ENCODE data around the gene ITPRIPL1. TPM values are rescaled to one million over a fixed set of nuclear protein-coding genes. Genes with fewer than 3 reads are reported as not detected.

ITPRIPL1 gene
- polyA plus RNA-seq, 1 experiment, result 0.52 TPM

DNA sequence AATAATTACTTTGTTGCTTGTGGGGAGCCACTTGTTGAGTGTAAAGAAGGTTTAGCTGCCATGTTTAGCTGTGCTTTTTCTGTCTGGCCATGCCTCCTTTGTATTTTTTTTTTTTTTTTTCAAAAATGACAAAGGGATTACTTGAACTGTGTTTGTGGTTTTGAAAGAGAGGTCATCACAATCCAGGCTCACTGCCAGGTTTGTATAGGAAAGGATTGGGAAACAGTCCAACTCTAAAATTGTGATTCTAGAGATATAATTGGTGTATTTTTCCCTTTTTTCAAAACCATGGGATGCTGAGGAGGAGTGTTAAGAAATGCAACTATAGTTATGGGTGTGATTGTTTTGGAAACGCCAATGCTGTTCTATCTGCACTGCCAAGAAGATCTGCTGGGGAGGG lies 4.3 kb downstream of the ITPRIPL1 start:
- no peaks in the 10 kb centered on the region for H3K27me3 ChIP-seq (ENCODE audit: control insufficient read depth, insufficient read depth, low read length)
- CTCF ChIA-PET, result no interaction called here
- no peak overlapping the region for H3K4me3 ChIP-seq (ENCODE audit: low read depth, low read length)
- DNase-seq (ENCODE audit: low read depth), result no peak
- TF ChIP-seq, protein P1, sequence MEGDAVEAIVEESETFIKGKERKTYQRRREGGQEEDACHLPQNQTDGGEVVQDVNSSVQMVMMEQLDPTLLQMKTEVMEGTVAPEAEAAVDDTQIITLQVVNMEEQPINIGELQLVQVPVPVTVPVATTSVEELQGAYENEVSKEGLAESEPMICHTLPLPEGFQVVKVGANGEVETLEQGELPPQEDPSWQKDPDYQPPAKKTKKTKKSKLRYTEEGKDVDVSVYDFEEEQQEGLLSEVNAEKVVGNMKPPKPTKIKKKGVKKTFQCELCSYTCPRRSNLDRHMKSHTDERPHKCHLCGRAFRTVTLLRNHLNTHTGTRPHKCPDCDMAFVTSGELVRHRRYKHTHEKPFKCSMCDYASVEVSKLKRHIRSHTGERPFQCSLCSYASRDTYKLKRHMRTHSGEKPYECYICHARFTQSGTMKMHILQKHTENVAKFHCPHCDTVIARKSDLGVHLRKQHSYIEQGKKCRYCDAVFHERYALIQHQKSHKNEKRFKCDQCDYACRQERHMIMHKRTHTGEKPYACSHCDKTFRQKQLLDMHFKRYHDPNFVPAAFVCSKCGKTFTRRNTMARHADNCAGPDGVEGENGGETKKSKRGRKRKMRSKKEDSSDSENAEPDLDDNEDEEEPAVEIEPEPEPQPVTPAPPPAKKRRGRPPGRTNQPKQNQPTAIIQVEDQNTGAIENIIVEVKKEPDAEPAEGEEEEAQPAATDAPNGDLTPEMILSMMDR (IDR thresholded peaks at IDR 0.05; ENCODE audit: insufficient read depth, low read depth, low read length), result no peak
- POLR2A ChIA-PET, result no interaction called here
- no peaks in the 10 kb centered on the region for H3K36me3 ChIP-seq (ENCODE audit: control insufficient read depth, insufficient read depth, low read length)

- H3K36me3 ChIP-seq (ENCODE audit: control insufficient read depth, insufficient read depth, low read length), result no peaks in the 10 kb centered on the region
- TF ChIP-seq, protein P1 (IDR thresholded peaks at IDR 0.05; ENCODE audit: insufficient read depth, low read depth, low read length), result no peak
- H3K27me3 ChIP-seq (ENCODE audit: control insufficient read depth, insufficient read depth, low read length), result no peaks in the 10 kb centered on the region
- H3K4me3 ChIP-seq (ENCODE audit: low read depth, low read length), result no peak overlapping the region
- no peak for DNase-seq (ENCODE audit: low read depth)
- CTCF ChIA-PET, result no interaction called here
- POLR2A ChIA-PET, result interaction anchor here (0.6 kb wide), 1 partner anchor 571 kb away, joined by 12 read pairs; no protein-coding TSS in a partner anchor
Observed at GRCh38 chr2:96329874-96330273, 4.8 kb downstream of the ITPRIPL1 start.

GRCh38 chr2:96330407-96330806 lies 5.3 kb downstream of the ITPRIPL1 start:
- Histone ChIP-seq H3K4me3 (ENCODE audit: low read depth, low read length) (no peak overlapping the region), H3K36me3 (ENCODE audit: control insufficient read depth, insufficient read depth, low read length) (no peaks in the 10 kb centered on the region), H3K27me3 (ENCODE audit: control insufficient read depth, insufficient read depth, low read length) (no peaks in the 10 kb centered on the region)
- ChIA-PET POLR2A (interaction anchor here (0.6 kb wide), 1 partner anchor 570 kb away, joined by 12 read pairs; no protein-coding TSS in a partner anchor), CTCF (no interaction called here)
- TF ChIP-seq, protein P1 (IDR thresholded peaks at IDR 0.05; ENCODE audit: insufficient read depth, low read depth, low read length), result no peak
- no peak for DNase-seq (ENCODE audit: low read depth)

DNA sequence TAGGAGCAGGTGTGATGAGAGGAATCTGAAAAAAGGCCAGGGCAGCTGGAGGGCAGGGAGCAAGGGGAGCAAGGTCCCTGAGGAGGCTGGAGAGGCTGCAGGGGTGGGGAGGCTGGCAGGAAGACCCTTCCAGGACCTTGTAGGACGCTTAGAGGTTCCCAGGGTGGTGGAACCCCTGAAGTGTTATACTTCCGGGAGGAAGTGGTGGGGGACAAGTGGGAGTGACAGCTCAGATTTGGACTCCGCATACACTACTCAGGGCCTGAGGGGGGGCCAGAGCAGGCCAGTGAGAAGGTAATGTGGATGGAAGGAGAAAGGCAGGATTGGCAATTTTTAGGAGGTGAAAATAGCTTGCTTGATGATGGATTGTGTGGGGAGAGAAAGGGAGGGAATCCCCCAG lies 8.6 kb downstream of the ITPRIPL1 start:
- DNase-seq (ENCODE audit: low read depth), result no peak
- TF ChIP-seq, protein P1 (IDR thresholded peaks at IDR 0.05; ENCODE audit: insufficient read depth, low read depth, low read length), result no peak
- POLR2A ChIA-PET, result no interaction called here
- Histone ChIP-seq H3K36me3 (ENCODE audit: control insufficient read depth, insufficient read depth, low read length) (no peaks in the 10 kb centered on the region), H3K4me3 (ENCODE audit: low read depth, low read length) (no peak overlapping the region), H3K27me3 (ENCODE audit: control insufficient read depth, insufficient read depth, low read length) (no peaks in the 10 kb centered on the region)
- CTCF ChIA-PET, result interaction anchor here (2.5 kb wide), 1 partner anchor 9 kb away, joined by 8 read pairs; the partner anchor contains the start of gene ITPRIPL1

DNA sequence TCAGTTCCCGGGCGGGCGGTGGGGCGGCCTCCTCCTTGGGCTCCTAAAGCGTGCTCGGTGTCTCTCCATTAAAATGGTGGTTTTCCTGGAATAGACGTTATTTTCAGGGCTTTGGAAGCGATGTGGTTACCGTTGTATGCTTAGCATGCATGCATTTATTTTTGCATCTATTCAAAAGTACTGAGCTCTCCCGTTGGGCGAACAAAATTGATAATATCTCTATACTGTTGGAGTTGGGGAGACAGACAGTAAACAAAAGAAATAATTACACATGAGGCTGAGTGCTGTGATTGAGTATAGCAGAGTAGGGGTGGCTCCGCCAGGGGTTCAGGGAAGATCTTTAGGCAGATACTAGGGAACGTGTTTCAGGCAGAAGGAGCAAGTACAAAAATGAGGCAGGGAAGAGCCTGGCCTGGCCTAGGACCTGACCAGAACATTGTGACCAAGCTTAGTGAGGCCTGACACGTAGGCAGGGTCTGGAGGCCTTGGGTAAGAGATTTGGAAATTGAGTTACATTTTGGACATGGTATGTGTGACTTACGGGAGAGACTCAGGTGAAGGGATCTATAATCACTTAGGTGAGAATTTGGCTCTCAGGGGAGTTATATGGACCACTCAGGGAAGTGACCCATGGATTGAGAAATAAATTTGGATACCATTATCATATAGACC lies 11.1 kb downstream of the ITPRIPL1 start:
- Histone ChIP-seq H3K36me3 (ENCODE audit: control insufficient read depth, insufficient read depth, low read length) (no peaks in the 10 kb centered on the region), H3K27me3 (ENCODE audit: control insufficient read depth, insufficient read depth, low read length) (no peaks in the 10 kb centered on the region), H3K4me3 (ENCODE audit: low read depth, low read length) (peak overlapping the region; percentile 88)
- DNase-seq (ENCODE audit: low read depth), result no peak
- ChIA-PET POLR2A (no interaction called here), CTCF (interaction anchor here (0.9 to 1.4 kb wide), 3 partner anchors 9 to 22 kb away, joined by 3 to 5 read pairs (median 4); no protein-coding TSS in a partner anchor)
- TF ChIP-seq, protein P1 (IDR thresholded peaks at IDR 0.05; ENCODE audit: insufficient read depth, low read depth, low read length), result no peak
